Naive thymus-derived CD8-positive, alpha-beta T cell (primary cell): ENCODE data around the gene TMEM100. TPM values are rescaled to one million over a fixed set of nuclear protein-coding genes. Genes with fewer than 3 reads are reported as not detected.

Source experiments
- ATAC-seq, 2 donors: fragments of 150-1000 bp; cut with Tn5 transposase in 1 of 2; sonication (Bioruptor Pico), chemical (Tn5 transposase) in 1 of 2; 1 replicate in 1 of 2; 2 replicates in 1 of 2; pipeline ENCODE4 v1.10.0; 2021; ENCODE audit warnings: mild to moderate bottlenecking in 2 of 2, moderate library complexity in 2 of 2
- POLR2A ChIA-PET: fragments of 350-600 bp; sonication (Branson Sonifier 250); formaldehyde crosslinking; loops from one replicate; lab custom pipeline; 2021; ENCODE audit warnings: antibody characterized with exemption; lab: Charles Lee
- DNase-seq, 10 donors: peaks; one replicate each; pipeline versions ENCODE4 v3.0.0 to v3.0.0-alpha.2; 2020 to 2022
- H3K27ac Mint-ChIP-seq, 10 donors: one replicate each; pipeline ENCODE4 v1.8.0; 2020 to 2022; ENCODE audit warnings: mild to moderate bottlenecking in 10 of 10, mixed read lengths in 10 of 10, moderate library complexity in 4 of 10, inconsistent platforms in 1 of 10
- H3K27me3 Mint-ChIP-seq, 5 donors: one replicate each; pipeline ENCODE4 v1.8.0; 2021 to 2022; ENCODE audit warnings: mixed read lengths in 5 of 5
- H3K36me3 Mint-ChIP-seq, 3 donors: one replicate each; pipeline ENCODE4 v1.8.0; 2020 to 2022; ENCODE audit warnings: mixed read lengths in 3 of 3, mild to moderate bottlenecking in 2 of 3, inconsistent platforms in 1 of 3
- H3K4me1 Mint-ChIP-seq, 4 donors: one replicate each; pipeline ENCODE4 v1.8.0; 2021 to 2022; ENCODE audit warnings: mixed read lengths in 4 of 4
- H3K4me3 Mint-ChIP-seq, 10 donors: one replicate each; pipeline ENCODE4 v1.8.0; 2020 to 2022; ENCODE audit warnings: mild to moderate bottlenecking in 10 of 10, mixed read lengths in 10 of 10, moderate library complexity in 6 of 10, inconsistent platforms in 1 of 10
- H3K9me3 Mint-ChIP-seq, 9 donors: one replicate each; pipeline ENCODE4 v1.8.0; 2020 to 2022; ENCODE audit warnings: mixed read lengths in 9 of 9, mild to moderate bottlenecking in 3 of 9, inconsistent platforms in 1 of 9, moderate library complexity in 1 of 9
- polyA plus RNA-seq, 3 donors: library from polyadenylated mRNA; unstranded; fragments of 300-500 nt; fragmentation: Illumina TruSeq; gene quantifications; one replicate each; pipeline ENCODE4 v1.2.3, GENCODE V29; 2021
- total RNA-seq, 8 experiments: library from RNA in 2 of 8; stranded (reverse) in 2 of 8; gene quantifications; one replicate each; pipeline ENCODE4 v1.2.3 and lab custom pipeline; 2021 to 2026

The TMEM100 gene
- total and polyA plus RNA-seq, 5 experiments from 2014 or later: not detected

- no peaks in the 10 kb centered on the region for H3K9me3 Mint-ChIP-seq
- POLR2A ChIA-PET: no interaction called here
- H3K27me3 Mint-ChIP-seq: peaks cover 22 to 70% (median 26%) of the 10 kb centered on the region in 5 donors
- H3K4me3 Mint-ChIP-seq: no peak overlapping the region
- no peaks in the 10 kb centered on the region for H3K36me3 Mint-ChIP-seq
- no peak for ATAC-seq
- H3K4me1 Mint-ChIP-seq: peaks cover 0 to 1% (median 0%) of the 10 kb centered on the region in 4 donors
- no peak overlapping the region for H3K27ac Mint-ChIP-seq
- DNase-seq: no peak
Measured at GRCh38 chr17:55726440-55726839, 3.8 kb upstream of the TMEM100 start.

DNA sequence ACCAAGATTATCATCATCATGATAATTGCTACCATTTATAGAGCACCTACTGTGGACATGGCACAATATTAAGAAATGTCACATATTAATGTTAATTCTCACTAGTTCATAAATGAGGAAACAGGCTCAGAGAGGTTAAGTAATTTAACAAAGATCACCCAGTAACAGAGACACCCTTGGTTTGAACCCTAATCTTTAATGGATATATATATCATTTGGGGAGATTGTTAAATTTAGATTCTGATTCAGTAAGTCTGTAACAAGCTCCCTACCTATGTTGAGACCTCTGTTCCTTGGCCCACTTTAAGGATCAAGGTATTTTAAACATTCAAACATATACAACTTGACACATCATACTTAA, 804 bp upstream of the TMEM100 start:
- H3K4me1 Mint-ChIP-seq: peaks cover 0 to 1% (median 0%) of the 10 kb centered on the region in 4 donors
- DNase-seq (no peak), ATAC-seq (no peak)
- H3K27me3 Mint-ChIP-seq: peaks cover 16 to 72% (median 27%) of the 10 kb centered on the region in 5 donors
- POLR2A ChIA-PET: no interaction called here
- H3K9me3 Mint-ChIP-seq: no peaks in the 10 kb centered on the region
- H3K4me3 Mint-ChIP-seq: no peak overlapping the region
- no peak overlapping the region for H3K27ac Mint-ChIP-seq
- no peaks in the 10 kb centered on the region for H3K36me3 Mint-ChIP-seq

GRCh38 chr17:55722016-55722736, 488 bp downstream of the TMEM100 start:
- H3K4me1 Mint-ChIP-seq: peaks cover 0 to 1% (median 0%) of the 10 kb centered on the region in 4 donors
- H3K36me3 Mint-ChIP-seq: no peaks in the 10 kb centered on the region
- H3K4me3 Mint-ChIP-seq: no peak overlapping the region
- peaks cover 10 to 59% (median 22%) of the 10 kb centered on the region in 5 donors for H3K27me3 Mint-ChIP-seq
- H3K27ac Mint-ChIP-seq: no peak overlapping the region
- no peak for ATAC-seq
- DNase-seq: no peak
- POLR2A ChIA-PET: no interaction called here
- H3K9me3 Mint-ChIP-seq: no peaks in the 10 kb centered on the region

- H3K4me1 Mint-ChIP-seq: peaks cover 0 to 1% (median 0%) of the 10 kb centered on the region in 4 donors
- H3K9me3 Mint-ChIP-seq: no peaks in the 10 kb centered on the region
- H3K27me3 Mint-ChIP-seq: peaks cover 8 to 49% (median 14%) of the 10 kb centered on the region in 5 donors
- no peaks in the 10 kb centered on the region for H3K36me3 Mint-ChIP-seq
- H3K4me3 Mint-ChIP-seq: no peak overlapping the region
- no peak overlapping the region for H3K27ac Mint-ChIP-seq
- POLR2A ChIA-PET: no interaction called here
- ATAC-seq (no peak), DNase-seq (no peak)
Measured at GRCh38 chr17:55720919-55721836, 1.5 kb downstream of the TMEM100 start.

GRCh38 chr17:55717898-55718735, 4.5 kb downstream of the TMEM100 start:
- Mint-ChIP-seq H3K4me3 (no peak overlapping the region), H3K27me3 (peaks cover 4 to 28% (median 9%) of the 10 kb centered on the region in 5 donors), H3K36me3 (no peaks in the 10 kb centered on the region), H3K9me3 (no peaks in the 10 kb centered on the region), H3K27ac (no peak overlapping the region), H3K4me1 (no peaks in the 10 kb centered on the region)
- peak; percentile 11 to 76 (median 43) for DNase-seq
- peak in 1 of 2 donors; percentile 41 for ATAC-seq
- POLR2A ChIA-PET: interaction anchor here (0.7 kb wide), 1 partner anchor 233 kb away, joined by 3 read pairs; no protein-coding TSS in a partner anchor

DNA sequence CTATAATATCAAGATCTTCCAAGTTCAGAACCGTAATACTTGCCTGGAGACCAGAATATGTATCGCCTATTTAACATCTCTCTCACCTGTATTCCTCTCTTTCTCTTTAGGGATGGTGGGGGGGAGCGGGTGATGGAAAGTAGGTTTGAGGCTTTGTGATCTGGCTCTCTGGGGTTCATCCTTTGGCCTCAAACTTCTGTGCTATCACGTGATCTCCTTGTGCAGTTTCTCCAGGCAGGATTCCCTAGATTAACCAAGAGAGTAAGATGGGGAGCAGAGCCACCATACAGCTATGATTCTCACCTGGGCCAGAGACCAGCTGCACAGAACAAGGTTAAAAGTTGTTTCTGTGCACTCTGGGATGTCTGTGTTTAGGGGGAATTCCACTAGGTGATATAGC, 5.2 kb downstream of the TMEM100 start:
- DNase-seq (no peak), ATAC-seq (no peak)
- Mint-ChIP-seq H3K4me3 (no peak overlapping the region), H3K36me3 (no peaks in the 10 kb centered on the region), H3K27ac (no peak overlapping the region), H3K9me3 (no peaks in the 10 kb centered on the region), H3K4me1 (no peaks in the 10 kb centered on the region), H3K27me3 (peaks cover 2 to 21% (median 2%) of the 10 kb centered on the region in 5 donors)
- POLR2A ChIA-PET: no interaction called here

GRCh38 chr17:55710829-55711496, 11.7 kb downstream of the TMEM100 start:
- no peak overlapping the region for H3K4me3 Mint-ChIP-seq
- H3K27me3 Mint-ChIP-seq: peaks cover 4 to 30% (median 17%) of the 10 kb centered on the region in 5 donors
- no peak for ATAC-seq
- no peak for DNase-seq
- no peaks in the 10 kb centered on the region for H3K36me3 Mint-ChIP-seq
- no peaks in the 10 kb centered on the region for H3K4me1 Mint-ChIP-seq
- H3K9me3 Mint-ChIP-seq: no peaks in the 10 kb centered on the region
- H3K27ac Mint-ChIP-seq: no peak overlapping the region
- POLR2A ChIA-PET: no interaction called here

- H3K9me3 Mint-ChIP-seq: no peaks in the 10 kb centered on the region
- no peaks in the 10 kb centered on the region for H3K36me3 Mint-ChIP-seq
- H3K27ac Mint-ChIP-seq: no peak overlapping the region
- H3K4me3 Mint-ChIP-seq: no peak overlapping the region
- ATAC-seq (no peak), DNase-seq (no peak)
- H3K27me3 Mint-ChIP-seq: peaks cover 4 to 36% (median 17%) of the 10 kb centered on the region in 5 donors
- H3K4me1 Mint-ChIP-seq: no peaks in the 10 kb centered on the region
- POLR2A ChIA-PET: no interaction called here
Measured at GRCh38 chr17:55710410-55710809, 12.3 kb downstream of the TMEM100 start.

- Mint-ChIP-seq H3K4me1 (no peaks in the 10 kb centered on the region), H3K27me3 (peaks cover 4 to 38% (median 17%) of the 10 kb centered on the region in 5 donors), H3K4me3 (no peak overlapping the region), H3K36me3 (no peaks in the 10 kb centered on the region), H3K27ac (no peak overlapping the region), H3K9me3 (no peaks in the 10 kb centered on the region)
- POLR2A ChIA-PET: no interaction called here
- no peak for DNase-seq
- ATAC-seq: no peak
Measured at GRCh38 chr17:55709984-55710383, 12.7 kb downstream of the TMEM100 start.

- Mint-ChIP-seq H3K36me3 (no peaks in the 10 kb centered on the region), H3K27me3 (peaks cover 6 to 43% (median 20%) of the 10 kb centered on the region in 5 donors), H3K27ac (no peak overlapping the region), H3K4me3 (no peak overlapping the region), H3K4me1 (no peaks in the 10 kb centered on the region), H3K9me3 (no peaks in the 10 kb centered on the region)
- no peak for ATAC-seq
- DNase-seq: no peak
- POLR2A ChIA-PET: no interaction called here
Measured at GRCh38 chr17:55709440-55709839, 13.2 kb downstream of the TMEM100 start.

DNA sequence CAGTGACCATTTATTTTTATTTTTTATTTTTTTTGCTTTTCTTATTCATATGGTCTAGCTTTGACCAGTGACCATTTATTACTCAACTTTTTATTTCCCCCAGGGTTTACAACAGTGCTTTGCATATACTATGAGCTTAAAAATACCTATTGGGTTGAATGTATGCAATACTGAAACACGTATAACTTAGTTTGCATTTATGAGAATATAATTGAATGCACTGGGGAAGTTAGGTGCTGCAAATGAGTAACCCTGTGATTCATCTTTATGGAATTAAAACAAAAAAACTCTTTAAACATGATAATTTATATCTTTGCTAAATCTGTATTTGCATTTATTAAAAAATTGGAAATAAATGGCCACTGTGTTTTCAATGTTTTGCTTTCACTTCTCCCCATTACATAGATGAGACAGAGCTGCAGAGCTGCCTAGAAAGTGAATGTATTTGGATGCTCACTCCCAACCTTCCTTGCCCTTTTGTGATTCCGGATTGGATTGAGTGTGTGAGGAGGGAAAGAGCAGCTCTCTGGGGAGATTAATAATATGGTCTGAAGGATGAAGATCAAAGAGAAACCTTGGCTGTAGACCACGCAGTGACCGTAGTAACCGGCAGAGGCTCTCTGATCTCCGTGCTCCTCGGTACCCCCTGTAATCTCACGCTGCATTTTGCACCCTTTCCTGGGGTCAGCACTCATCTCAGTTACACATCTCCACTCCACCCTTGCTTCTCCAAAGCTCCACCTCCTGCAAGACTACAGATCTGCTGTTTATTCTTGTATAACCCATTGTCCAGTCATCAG, 14.3 kb downstream of the TMEM100 start:
- Mint-ChIP-seq H3K9me3 (no peaks in the 10 kb centered on the region), H3K36me3 (no peaks in the 10 kb centered on the region), H3K27me3 (peaks cover 9 to 53% (median 25%) of the 10 kb centered on the region in 5 donors), H3K4me1 (no peaks in the 10 kb centered on the region), H3K4me3 (no peak overlapping the region), H3K27ac (no peak overlapping the region)
- no peak for DNase-seq
- no peak for ATAC-seq
- POLR2A ChIA-PET: no interaction called here
